Thyroid gland (tissue), 4 donors: ENCODE data around the gene GLRA1.

Experiments
- POLR2A ChIP-seq, 2 donors: fragments of 450-650 bp; IDR thresholded peaks; one replicate each; pipeline ENCODE4 v1.6.1; 2017; ENCODE audit warnings: antibody characterized with exemption in 2 of 2, mild to moderate bottlenecking in 2 of 2, moderate library complexity in 1 of 2
- TF ChIP-seq, protein P1 (sequence below), 6 experiments: fragments of 200-600 bp in 3 of 6; fragments of 450-650 bp in 3 of 6; sonication (generic) in 3 of 6; IDR thresholded peaks; one replicate each; pipeline ENCODE4 v1.5.1; 2016 to 2019; ENCODE audit warnings: antibody characterized with exemption in 6 of 6, mild to moderate bottlenecking in 2 of 6, inconsistent platforms in 1 of 6, moderate library complexity in 1 of 6

DNA sequence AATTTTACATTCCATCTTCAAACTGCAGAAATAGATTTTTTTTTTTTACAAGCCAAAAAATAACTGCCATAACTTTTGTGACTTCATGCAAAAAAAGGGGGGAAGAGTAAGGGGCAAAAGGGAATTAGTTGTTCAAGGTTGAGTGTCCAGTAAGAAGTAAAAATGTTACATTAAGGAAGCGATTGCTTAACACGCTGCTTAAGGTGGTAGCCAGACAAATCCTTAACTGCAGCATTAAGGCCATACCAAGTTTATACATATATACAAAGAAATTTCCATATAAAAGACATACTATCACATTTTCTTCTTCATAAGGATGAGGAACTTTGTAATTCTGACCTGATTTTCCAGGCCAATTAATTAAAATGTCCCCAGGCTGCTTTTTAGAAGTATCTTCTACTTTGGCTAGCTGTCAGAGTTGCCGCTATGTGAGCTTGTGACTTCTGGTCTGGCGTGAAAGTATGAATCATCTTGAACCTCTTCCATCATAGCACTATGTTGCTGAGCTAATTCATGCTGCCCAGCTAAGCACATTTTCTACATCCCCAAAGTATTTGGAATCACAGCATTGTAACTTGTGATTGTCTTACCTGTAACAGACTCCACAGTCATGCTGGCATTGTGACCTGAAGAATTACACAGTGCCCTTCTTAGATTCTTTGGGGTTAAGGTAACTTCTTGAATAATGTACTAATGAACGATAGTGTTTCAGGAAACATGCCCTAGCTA, 112.9 kb downstream of the GLRA1 start:
- TF ChIP-seq, protein P1, sequence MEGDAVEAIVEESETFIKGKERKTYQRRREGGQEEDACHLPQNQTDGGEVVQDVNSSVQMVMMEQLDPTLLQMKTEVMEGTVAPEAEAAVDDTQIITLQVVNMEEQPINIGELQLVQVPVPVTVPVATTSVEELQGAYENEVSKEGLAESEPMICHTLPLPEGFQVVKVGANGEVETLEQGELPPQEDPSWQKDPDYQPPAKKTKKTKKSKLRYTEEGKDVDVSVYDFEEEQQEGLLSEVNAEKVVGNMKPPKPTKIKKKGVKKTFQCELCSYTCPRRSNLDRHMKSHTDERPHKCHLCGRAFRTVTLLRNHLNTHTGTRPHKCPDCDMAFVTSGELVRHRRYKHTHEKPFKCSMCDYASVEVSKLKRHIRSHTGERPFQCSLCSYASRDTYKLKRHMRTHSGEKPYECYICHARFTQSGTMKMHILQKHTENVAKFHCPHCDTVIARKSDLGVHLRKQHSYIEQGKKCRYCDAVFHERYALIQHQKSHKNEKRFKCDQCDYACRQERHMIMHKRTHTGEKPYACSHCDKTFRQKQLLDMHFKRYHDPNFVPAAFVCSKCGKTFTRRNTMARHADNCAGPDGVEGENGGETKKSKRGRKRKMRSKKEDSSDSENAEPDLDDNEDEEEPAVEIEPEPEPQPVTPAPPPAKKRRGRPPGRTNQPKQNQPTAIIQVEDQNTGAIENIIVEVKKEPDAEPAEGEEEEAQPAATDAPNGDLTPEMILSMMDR (IDR thresholded peaks at IDR 0.05) = no peak
- TF ChIP-seq POLR2A (IDR thresholded peaks at IDR 0.05) = no peak
